ENCODE data around the gene SLC25A42.
"Not testable (repeated sequence)": the region's sequence is repeated elsewhere in the genome, so short reads cannot be mapped to it uniquely, and the experiment has no call there.

The SLC25A42 gene

DNA sequence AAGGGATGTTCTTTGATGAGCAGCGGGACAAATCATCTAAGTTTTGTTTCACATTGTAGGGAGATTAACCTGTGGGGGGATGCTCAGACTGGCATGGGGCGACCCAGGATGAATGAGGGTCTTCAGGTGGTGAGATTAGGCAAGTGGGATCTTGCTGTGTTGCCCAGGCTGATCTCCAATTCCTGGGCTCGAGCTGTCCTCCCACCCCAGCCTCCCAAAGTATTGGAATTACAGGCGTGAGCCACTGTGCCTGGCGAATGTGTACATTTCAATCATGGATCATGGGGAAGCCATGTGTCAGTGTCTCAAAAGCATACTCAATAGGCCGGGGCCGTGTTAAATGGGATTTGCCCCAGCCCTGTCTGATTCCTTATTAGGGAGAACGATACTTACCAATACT is 8.1 kb downstream of the SLC25A42 start:
- DNase-seq: no peak

DNA sequence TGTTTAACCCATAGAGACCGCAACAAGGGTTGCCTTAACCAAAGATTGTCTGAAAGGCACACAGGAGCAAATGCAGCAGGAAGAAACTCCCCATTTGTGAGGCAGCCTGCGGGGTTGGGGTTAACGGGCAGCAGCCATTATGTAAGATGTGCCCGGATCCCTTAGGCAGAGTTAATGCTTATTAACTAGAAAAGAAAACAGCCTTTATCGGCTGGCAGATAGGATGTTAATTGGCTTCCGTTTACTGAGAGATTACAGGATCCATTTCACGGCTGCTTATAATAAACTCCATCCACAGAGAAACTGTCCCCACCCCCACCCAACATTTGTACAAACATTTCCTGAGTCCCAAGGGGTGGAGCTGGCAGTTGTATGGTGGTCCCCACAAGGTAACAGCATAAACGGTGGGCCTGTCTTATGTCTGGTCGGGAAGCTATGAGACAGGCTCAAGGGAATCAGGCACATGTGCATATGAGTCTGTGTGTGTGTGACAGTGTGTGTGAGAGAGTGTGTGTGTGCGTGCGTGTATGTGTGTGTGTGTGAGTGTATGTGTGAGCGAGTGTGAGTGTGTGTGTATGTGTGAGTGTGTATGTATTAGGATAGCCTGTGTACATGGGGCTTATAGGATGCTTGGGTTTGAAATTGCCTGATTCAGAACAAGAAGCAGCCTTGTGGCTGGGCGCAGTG is 10.5 kb downstream of the SLC25A42 start:
- DNase-seq: no peak

DNA sequence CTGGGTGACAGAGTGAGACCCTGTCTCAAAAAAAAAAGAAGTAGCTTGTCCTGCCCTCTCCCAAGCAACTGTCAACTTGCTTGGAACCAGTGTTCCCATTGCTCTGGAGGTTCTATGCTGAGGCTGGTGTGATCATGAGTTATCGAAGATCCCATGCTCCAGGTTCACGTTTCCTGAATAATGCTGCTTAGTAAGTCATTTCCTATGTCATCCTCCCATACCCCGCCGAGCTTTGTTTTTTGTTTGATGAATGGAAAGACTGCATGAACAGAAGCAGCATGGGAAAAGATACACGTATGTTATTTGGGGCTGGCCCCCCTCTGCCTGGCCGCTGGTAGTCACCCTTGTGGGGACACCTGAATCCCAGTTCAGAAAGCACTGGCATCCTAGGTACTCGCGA is 11.3 kb downstream of the SLC25A42 start:
- no peak for DNase-seq

DNA sequence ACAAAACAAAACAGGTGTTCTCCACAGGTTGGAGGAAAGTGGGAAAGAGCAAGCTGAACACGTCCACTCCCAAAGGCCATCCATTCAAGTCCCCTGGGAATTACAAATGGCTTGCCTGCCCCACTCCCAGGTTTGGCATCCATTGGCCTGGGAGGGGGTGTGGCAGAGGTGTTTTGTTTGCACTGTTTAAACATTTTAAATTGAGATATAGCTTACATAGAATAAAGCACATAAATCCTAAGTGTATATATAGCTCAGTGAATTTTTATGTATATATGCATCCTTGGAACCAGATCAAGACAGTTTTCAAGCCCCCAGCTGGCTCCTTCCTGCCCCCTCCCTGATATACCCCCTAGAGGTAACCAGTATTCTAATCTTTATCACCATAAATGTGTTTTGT is 12.7 kb downstream of the SLC25A42 start:
- no peak for DNase-seq

DNA sequence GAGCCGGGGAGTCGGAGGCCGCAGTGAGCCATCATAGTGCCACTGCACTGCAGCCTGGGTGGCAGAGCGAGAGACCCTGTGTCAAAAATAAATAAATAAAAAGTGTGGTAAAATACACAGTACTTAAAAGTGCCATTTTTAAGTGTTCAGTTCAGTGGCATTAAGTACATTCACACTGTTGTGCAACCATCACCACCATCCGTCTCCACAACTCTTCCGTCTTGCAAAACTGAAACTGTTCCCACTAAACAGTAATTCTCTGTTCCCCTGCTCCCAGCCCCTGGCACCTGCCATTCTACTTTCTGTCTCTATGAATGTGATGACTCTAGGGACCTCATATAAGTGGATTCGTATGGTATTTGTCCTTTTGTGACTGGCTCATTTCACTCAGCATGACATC is 13.3 kb downstream of the SLC25A42 start:
- no peak for DNase-seq

DNA sequence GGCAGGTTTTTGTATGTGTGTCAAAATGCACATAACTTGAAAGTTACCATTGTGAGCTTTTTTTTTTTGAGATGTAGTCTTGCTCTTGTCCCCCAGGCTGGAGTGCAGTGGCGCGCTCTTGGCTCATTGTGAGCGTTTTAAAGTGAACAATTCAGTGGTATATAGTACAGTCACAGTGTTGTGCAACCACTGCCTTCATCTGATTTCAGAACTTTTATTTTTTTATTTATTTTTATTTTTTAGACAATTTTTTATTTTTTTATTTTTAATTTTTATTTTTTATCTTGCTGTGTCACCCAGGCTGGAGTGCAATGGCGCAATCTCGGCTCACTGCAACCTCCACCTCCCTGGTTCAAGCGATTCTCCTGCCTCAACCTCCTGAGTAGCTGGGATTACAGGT is 15.0 kb downstream of the SLC25A42 start:
- no peak for DNase-seq

DNA sequence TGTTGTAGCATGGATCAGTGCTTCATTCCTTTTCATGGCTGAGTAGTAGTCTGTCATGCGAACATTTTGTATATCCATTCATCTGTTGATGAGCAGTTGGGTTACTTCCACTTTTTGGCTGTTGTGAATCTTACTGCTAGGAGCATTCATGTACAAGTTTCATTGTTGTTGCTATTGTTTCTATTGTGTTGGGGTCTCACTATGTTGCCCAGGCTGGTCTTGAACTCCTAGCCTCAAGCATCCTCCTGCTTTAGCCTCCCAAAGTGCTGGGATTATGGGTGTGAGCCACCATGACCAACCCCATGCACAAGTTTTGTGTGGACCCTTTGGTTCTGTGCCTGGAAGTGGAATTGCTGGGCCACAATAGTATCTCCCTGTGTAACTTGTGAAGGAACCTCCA is 15.8 kb downstream of the SLC25A42 start:
- DNase-seq: no peak

DNA sequence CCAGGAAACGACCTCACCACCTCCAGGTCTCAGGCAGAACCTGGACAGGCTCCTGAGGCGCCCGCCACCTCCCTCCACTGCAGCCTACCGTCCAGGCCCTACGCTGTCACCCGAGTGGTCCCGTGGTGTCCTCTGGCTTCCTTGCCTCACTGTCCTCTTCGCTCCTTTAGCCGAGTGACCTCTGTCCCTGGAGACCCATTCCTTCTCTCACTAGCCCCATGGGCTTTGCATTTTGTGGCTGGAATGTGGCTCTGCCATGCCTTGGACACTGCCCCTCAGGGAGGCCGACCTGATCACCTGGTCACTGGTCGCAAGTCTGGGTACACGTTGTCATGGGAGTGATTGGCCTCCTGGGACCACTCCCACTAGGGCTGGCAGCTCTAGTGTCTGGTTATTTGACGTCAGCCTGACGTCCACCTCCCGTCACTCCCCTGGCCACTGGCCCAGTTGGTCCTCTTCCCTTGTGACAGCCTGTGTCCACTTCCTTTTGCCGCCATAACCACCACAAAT is 17.9 kb downstream of the SLC25A42 start:
- DNase-seq: no peak

DNA sequence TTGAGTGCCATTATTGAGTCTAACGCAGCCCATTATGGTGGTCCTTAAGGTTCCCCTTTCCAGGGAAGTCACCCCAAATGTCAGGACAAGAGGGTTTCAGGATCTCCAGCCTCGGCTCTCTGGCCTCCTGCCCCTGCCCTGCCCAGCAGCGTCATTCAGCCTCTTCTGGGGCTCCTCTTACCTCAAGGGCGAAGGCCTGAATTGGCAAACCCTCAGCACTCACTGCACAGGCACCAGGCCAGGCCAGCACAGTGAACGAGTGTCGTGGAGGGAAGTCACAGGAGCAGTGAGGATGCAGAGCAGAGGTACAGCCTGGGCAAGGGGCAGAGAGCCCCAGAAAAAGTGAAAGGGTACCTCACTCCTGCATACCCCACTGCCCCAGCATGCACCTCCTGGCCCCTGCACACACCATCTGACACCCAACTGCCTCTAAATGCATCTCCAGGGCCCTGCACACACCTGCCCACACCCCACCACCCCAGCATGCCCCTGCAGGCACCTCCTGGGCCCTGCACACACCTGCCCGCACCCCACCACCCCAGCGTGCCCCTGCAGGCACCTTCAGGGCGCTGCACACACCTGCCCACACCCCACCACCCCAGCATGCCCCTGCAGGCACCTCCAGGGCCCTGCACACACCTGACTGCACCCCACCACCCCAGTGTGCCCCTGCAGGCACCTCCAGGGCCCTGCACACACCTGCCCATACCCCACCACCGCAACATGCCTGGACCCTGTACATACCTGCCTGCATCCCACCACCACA is 19.8 kb downstream of the SLC25A42 start:
- no peak for DNase-seq

DNA sequence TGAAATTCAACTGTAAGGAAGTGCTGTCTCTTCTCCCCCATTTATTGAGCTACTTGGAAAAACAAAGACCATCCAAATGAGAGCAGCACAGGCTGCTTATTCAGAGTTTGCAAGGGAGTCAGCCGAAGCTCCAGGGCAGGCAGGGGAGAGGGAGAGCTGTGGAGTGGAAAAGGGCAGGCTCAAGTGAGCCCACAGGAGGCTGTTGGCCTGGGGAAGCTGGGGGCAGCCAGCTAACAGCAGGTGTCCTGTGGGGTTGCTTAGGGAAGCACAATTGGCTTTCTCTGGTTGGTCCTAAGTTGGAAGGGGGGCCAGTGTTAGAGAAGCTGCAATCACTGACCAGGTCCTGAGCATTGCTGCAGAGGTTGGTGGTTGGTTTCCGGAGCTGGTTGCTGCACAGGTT is 23.9 kb downstream of the SLC25A42 start:
- DNase-seq: no peak

DNA sequence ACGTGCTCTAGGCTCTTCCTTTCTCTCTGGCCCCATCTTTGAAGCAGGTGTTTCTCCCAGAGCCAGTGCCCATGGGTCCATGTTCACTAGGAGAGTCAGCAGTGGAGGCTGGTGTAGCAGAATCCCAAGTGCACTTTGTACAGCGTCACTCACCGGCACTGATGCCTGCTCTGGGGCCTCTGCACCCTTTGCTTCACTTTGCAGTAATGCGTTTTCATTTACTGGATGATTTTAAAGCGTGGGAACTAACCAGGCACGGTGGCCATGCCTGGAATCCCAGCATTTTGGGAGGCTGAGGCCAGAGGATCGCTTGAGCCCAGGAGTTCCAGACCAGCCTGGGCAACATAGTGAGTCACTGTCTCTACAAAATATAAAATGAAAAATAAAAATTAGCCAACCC is 30.7 kb downstream of the SLC25A42 start:
- DNase-seq: no peak

DNA sequence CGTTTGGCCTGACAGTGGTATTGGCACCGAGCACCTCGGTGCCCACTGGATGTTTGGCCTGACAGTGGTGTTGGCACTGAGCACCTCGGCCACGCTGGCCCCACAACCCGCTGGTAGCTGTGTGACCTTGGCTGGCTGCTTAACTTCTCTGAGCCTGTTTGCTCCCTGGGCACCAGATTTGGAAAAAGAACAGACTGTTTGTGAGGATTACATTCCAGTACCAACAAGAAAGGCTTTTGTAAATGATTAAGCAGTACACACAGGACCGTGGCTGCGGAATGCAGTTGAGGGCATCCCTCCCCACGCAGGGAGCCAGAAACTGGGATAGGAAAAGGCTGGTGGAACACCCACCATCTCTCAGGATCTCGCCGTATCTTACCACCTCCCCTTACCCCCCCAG is 31.9 kb downstream of the SLC25A42 start:
- DNase-seq: no peak

DNA sequence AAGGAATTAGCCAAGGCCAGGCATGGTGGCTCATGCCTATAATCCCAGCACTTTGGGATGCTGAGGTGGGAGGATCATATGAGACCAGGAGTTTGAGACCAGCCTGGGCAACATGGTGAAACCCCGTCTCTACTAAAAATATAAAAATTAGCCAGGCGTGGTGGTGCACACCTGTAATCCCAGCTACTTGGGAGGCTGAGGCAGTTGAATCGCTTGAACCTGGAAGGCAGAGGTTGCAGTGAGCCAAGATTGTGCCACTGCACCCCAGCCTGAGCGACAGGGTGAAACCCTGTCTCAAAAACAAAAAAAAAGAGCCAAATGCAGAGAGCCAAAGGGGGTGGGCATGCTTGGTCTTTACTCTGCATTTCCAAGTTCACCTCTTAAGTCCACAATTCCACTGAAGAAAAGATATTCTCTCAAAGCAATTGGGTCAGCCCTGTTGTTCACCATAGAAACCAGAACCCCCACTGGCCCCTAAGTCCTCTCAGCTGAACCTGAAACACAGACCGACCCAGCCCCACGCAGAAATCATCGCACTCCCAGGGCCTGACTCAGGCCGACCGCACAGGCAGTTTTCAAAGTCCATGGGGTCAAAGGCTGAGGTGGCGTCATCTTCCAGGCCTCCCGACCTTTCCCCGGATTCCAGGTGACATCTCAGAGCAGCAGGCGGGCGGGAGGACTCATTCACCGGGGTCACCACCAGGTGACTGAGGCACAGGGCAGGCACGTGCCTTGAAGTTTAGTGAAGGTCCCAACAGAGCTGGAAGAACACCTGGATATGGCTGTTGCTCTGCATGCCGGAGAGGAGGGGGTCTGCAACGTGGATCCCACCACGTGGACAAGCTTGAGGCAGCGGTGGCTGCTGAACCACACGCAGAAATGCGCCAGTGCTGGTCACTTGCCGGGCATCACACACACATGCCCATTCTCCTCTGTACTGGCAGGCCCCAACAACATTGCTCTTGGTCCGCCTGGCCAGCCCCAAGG is 33.1 kb downstream of the SLC25A42 start:
- DNase-seq: no peak

DNA sequence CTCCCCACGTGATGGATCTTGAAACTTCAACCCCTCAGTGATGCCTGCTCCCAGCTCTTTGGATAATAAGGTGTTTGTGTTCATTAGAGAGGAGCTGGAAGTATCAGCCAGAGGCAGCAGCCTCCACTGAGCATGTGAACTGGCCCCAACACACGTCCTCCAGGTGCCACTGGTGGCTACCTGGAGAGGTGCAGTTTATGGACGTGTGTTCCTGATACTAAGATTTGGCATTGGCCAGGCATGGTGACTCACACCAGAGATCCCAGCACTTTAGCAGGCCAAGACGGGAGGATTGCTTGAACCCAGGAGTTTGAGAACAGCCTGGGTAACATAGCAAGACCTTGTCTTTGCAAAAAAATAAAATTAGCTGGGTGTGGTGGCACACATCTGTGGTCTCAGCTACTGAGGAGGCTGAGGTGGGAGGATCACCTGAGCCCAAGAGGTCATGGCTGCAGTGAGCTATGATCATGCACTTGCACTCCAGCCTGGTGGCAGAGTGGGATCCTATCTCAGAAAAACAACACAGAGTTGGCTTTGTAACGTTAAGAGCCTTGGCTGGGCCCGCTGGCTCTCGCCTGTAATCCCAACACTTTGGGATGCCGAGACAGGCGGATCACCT is 34.4 kb downstream of the SLC25A42 start:
- no peak for DNase-seq

DNA sequence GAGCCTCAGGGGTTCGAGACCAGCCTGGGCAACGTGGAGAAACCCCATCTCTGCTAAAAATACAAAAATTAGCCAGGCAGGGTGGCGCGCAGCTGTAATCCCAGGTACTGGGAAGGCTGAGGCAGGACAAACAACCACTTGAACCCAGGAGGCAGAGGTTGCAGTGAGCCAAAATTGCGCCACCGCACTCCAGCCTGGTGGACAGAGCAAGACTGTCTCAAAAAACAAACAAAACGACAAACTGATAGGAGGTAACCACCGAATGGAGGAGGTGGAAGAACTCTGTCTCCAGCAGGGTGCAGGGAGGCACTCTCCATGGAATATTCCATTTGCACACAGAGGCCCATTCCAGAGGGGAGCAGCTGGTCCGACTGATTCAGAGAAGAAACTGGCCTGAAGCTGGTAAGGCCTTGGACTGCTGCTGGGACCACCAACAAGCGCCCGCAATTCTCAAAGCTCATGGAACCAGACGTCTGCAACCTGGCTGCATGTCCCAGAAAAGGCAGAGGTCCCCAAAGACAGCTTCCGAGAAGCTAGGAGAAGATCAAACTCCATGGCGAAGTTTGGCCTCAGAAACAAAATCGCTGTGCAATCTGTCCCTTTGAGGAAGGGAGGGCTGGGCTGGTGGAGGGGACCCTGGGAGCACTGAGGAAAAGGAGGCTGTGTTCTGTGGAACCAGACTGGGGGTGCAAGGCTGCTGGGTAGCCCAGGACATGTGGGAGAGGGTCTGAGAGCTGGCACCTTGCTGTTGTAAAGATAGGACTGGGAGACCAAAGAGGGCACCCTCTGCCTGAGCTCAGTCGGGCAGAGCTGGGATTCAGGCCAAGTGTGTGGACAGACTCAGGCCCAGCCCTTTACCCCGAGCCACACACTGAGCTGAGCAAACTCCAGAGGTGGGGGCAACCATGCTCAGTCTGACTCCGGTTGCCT is 35.2 kb downstream of the SLC25A42 start:
- no peak for DNase-seq

DNA sequence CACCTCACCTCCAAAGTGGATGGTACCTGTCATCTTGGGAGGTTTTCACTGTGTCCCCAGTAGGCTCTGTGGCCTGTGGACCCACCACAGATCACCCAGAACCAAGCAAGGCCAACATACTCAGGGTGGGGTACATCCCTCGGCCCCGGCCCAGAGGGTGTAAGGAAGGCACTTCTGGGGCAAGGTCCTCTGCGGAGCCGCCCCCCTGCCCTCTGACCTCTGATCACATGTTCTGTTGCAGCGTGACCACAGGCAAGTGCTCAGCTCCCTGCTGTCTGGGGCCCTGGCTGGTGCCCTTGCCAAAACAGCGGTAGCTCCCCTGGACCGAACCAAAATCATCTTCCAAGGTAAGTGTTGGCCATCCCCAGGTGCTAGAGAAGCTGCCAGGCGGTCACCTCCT is 37.7 kb downstream of the SLC25A42 start:
- DNase-seq: no peak

DNA sequence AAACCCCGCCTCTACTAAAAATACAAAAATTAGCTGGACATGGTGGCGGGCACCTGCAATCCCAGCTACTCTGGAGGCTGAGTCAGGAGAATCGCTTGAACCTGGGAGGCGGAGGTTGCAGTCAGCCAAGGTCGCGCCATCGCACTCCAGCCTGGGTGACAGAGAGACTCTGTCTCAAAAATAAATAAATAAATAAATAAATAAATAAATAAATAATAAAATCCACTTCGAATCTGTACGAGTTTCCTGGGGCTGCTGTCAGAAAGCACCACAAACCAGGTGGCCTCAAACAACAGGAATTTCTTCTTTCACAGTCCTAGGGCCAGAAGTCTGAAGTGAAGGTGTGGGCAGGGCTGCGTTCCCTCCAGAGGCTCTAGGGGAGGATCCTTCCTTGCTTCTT is 38.8 kb downstream of the SLC25A42 start:
- not testable (repeated sequence) for DNase-seq

DNA sequence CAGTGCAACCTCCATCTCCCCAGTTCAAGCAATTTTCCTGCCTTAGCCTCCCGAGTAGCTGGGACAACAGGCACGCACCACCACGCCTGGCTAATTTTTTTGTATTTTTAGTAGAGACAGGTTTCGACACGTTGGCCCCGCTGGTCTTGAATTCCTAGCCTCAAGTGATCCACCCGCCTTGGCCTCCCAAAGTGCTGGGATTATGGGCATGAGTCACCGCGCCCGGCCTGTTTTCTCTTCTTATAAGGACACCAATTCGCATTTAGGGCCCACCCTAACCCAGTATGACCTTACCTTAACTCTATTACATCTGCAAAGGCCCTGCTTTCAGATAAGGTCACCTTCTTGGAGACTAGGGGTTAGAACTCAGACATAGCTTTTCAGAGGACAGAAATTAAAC is 39.4 kb downstream of the SLC25A42 start:
- no peak for DNase-seq

DNA sequence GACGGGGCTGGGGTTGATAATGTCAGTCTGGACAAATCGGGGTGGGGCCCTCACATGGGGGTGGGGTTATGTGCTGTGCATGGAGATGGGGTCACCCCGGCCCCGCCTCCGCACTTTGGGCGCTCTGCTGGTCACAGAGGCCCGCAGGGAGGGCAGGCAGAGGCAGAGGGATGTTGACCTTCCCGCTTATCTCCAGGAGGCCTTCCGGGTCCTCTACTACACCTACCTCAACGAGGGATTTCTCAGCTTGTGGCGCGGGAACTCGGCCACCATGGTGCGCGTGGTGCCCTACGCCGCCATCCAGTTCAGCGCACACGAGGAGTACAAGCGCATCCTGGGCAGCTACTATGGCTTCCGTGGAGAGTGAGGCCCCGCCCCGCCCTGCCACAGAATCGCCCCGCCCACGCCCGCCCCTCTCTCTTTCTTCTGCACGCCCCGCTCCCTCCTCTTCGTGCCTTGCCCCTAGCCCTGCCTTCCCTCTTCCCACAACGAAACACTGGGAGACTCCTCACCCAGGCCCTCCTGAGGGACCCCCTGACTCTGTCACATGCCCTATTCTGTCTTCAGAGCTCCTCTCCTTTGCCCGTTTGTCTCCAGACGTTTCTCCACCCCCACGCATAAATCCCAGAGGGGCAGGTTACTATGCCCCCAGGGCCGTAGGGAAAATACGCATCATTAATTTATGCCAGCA is 41.7 kb downstream of the SLC25A42 start:
- DNase-seq: no peak

DNA sequence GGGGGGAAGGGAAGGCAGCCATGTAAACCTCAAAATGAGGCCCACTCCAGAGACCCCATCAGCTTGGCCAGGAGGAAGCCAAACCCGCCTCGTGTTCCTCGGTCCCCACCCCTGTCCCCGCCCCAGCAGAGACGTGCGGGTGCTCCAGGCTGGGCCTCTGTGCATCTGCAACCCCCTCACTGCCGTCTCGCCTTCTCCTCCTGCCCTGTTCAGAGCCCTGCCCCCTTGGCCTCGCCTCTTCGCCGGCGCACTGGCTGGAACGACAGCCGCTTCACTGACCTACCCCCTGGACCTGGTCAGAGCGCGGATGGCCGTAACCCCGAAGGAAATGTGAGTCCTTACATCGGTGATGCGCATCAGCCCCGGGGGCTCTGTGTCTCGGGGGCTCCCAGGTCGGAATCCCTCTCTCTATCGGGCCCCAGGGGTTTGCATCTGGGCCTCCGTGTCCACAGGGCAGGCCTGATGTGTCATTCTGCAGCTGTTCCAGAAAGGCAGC is 42.3 kb downstream of the SLC25A42 start:
- DNase-seq: no peak

DNA sequence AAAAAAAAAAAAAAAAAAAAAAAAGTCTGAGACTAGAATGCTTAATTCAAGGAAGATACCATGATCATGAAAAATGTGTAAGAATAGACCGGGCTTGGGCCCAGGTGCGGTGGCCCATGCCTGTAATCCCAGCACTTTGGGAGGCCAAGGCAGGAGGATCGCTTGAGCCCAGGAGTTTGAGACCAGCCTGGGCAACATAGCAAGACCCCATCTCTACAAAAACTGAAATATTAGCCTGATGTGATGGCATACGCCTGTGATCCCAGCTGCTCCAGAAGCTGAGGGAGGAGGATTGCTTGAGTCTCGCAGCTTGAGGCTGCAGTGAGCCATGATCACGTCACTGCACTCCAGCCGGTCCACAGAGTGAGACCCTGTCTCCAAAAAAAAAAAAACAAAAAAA is 43.1 kb downstream of the SLC25A42 start:
- DNase-seq: not testable (repeated sequence)

Data from CD4-positive, alpha-beta T cell treated with Interferon alpha-2 for 1 hour (primary cell).